T-helper 17 cell (primary cell): ENCODE results near the gene CIRBP. TPM values are rescaled to one million over a fixed set of nuclear protein-coding genes. Genes with fewer than 3 reads are reported as not detected.

ENCODE experiments used
- ATAC-seq: fragments of 150-1000 bp; cut with Tn5 transposase; 2 replicates; pipeline ENCODE4 v1.10.0; 2021; ENCODE audit warnings: mild to moderate bottlenecking, moderate library complexity
- DNase-seq, 3 donors: peaks; one replicate each; pipeline versions ENCODE4 v3.0.0 to v3.0.0-alpha.2; 2020 to 2021
- H3K9me3 ChIP-seq: one replicate; pipeline ENCODE4 v1.7.0; 2013; ENCODE audit warnings: low read length, mild to moderate bottlenecking; ENCODE audit not compliant: control insufficient read depth, poor library complexity, severe bottlenecking
- H3K27ac Mint-ChIP-seq: one replicate; pipeline ENCODE4 v1.8.0; 2022; ENCODE audit warnings: mild to moderate bottlenecking, moderate library complexity, mixed read lengths
- H3K27me3 Mint-ChIP-seq: one replicate; pipeline ENCODE4 v1.8.0; 2022; ENCODE audit warnings: mixed read lengths
- H3K36me3 Mint-ChIP-seq: one replicate; pipeline ENCODE4 v1.8.0; 2022; ENCODE audit warnings: low read depth, mixed read lengths
- H3K4me1 Mint-ChIP-seq: one replicate; pipeline ENCODE4 v1.8.0; 2022; ENCODE audit warnings: mild to moderate bottlenecking, mixed read lengths
- H3K4me3 Mint-ChIP-seq: one replicate; pipeline ENCODE4 v1.8.0; 2022; ENCODE audit warnings: mild to moderate bottlenecking, moderate library complexity, mixed read lengths
- total RNA-seq, 4 donors: library from RNA in 2 of 4; stranded (reverse) in 2 of 4; gene quantifications; one replicate each; pipeline ENCODE4 v1.2.3 and lab custom pipeline; 2022 to 2026

CIRBP gene
- total RNA-seq, 2 donors from 2014 or later = 460 to 474 TPM

- Mint-ChIP-seq H3K36me3 (no peaks in the 10 kb centered on the region), H3K4me3 (no peak overlapping the region), H3K27ac (no peak overlapping the region), H3K4me1 (peaks cover 10% of the 10 kb centered on the region), H3K27me3 (peaks cover 8% of the 10 kb centered on the region)
- DNase-seq (no peak), ATAC-seq (no peak)
- H3K9me3 ChIP-seq = no peaks in the 10 kb centered on the region
These were observed 34.2 kb upstream of the CIRBP start for GRCh38 chr19:1234955-1235380.

- no peaks in the 10 kb centered on the region for H3K9me3 ChIP-seq
- Mint-ChIP-seq H3K27me3 (peaks cover 8% of the 10 kb centered on the region), H3K36me3 (no peaks in the 10 kb centered on the region), H3K4me3 (peak overlapping the region; percentile 62), H3K4me1 (peaks cover 12% of the 10 kb centered on the region), H3K27ac (no peak overlapping the region)
- ATAC-seq (no peak), DNase-seq (no peak)
These were observed 33.2 kb upstream of the CIRBP start for GRCh38 chr19:1235625-1236538.

GRCh38 chr19:1236576-1236975 is 32.6 kb upstream of the CIRBP start:
- no peaks in the 10 kb centered on the region for H3K9me3 ChIP-seq
- Mint-ChIP-seq H3K4me1 (peaks cover 16% of the 10 kb centered on the region), H3K36me3 (no peaks in the 10 kb centered on the region), H3K27ac (no peak overlapping the region), H3K4me3 (peak overlapping the region; percentile 62), H3K27me3 (peaks cover 8% of the 10 kb centered on the region)
- no peak for ATAC-seq
- DNase-seq = no peak

GRCh38 chr19:1237027-1237659 is 32.0 kb upstream of the CIRBP start:
- Mint-ChIP-seq H3K27ac (no peak overlapping the region), H3K4me1 (peaks cover 16% of the 10 kb centered on the region), H3K4me3 (peak overlapping the region; percentile 68), H3K36me3 (no peaks in the 10 kb centered on the region), H3K27me3 (peaks cover 8% of the 10 kb centered on the region)
- no peaks in the 10 kb centered on the region for H3K9me3 ChIP-seq
- DNase-seq (no peak), ATAC-seq (no peak)

- Mint-ChIP-seq H3K4me3 (peak within 1 kb of the TSS; percentile 92), H3K27ac (peak within 1 kb of the TSS; percentile 79), H3K27me3 (peaks cover 8% of the 10 kb centered on the region), H3K4me1 (peaks cover 16% of the 10 kb centered on the region), H3K36me3 (no peaks in the 10 kb centered on the region)
- peak in 2 of 3 donors; percentile 41 to 51 for DNase-seq
- ATAC-seq = no peak
- H3K9me3 ChIP-seq = no peaks in the 10 kb centered on the region
These were observed 31.3 kb upstream of the CIRBP start, which contains the start of gene CBARP for GRCh38 chr19:1237754-1238368. CBARP (minus strand) TSS chr19:1238005; CDS start chr19:1236100, 1,905 bp downstream.

- H3K4me3 Mint-ChIP-seq = peak overlapping the region; percentile 92
- no peak for DNase-seq
- H3K4me1 Mint-ChIP-seq = peaks cover 16% of the 10 kb centered on the region
- H3K27me3 Mint-ChIP-seq = peaks cover 8% of the 10 kb centered on the region
- peak overlapping the region; percentile 79 for H3K27ac Mint-ChIP-seq
- H3K36me3 Mint-ChIP-seq = no peaks in the 10 kb centered on the region
- H3K9me3 ChIP-seq = no peaks in the 10 kb centered on the region
- no peak for ATAC-seq
These were observed 30.5 kb upstream of the CIRBP start for GRCh38 chr19:1238369-1239303.

GRCh38 chr19:1239420-1239795 is 29.7 kb upstream of the CIRBP start:
- DNase-seq = no peak
- peaks cover 16% of the 10 kb centered on the region for H3K4me1 Mint-ChIP-seq
- no peak for ATAC-seq
- H3K27me3 Mint-ChIP-seq = peaks cover 8% of the 10 kb centered on the region
- H3K4me3 Mint-ChIP-seq = peak overlapping the region; percentile 50
- peak overlapping the region; percentile 79 for H3K27ac Mint-ChIP-seq
- no peaks in the 10 kb centered on the region for H3K36me3 Mint-ChIP-seq
- no peaks in the 10 kb centered on the region for H3K9me3 ChIP-seq

- no peaks in the 10 kb centered on the region for H3K36me3 Mint-ChIP-seq
- H3K27me3 Mint-ChIP-seq = peaks cover 8% of the 10 kb centered on the region
- no peaks in the 10 kb centered on the region for H3K9me3 ChIP-seq
- peak; percentile 68 for ATAC-seq
- peak overlapping the region; percentile 79 for H3K27ac Mint-ChIP-seq
- peaks cover 19% of the 10 kb centered on the region for H3K4me1 Mint-ChIP-seq
- H3K4me3 Mint-ChIP-seq = peak overlapping the region; percentile 96
- peak; percentile 95 to 97 (median 96) for DNase-seq
These were observed 29.1 kb upstream of the CIRBP start for GRCh38 chr19:1239796-1240737.

- DNase-seq = no peak
- no peak for ATAC-seq
- H3K9me3 ChIP-seq = no peaks in the 10 kb centered on the region
- Mint-ChIP-seq H3K4me3 (peak overlapping the region; percentile 96), H3K4me1 (peaks cover 19% of the 10 kb centered on the region), H3K27ac (peak overlapping the region; percentile 81), H3K36me3 (no peaks in the 10 kb centered on the region), H3K27me3 (peaks cover 8% of the 10 kb centered on the region)
These were observed 28.2 kb upstream of the CIRBP start for GRCh38 chr19:1240925-1241324.

GRCh38 chr19:1241417-1242095 is 27.6 kb upstream of the CIRBP start, which contains the start of gene ATP5F1D:
ATP5F1D (plus strand) TSS chr19:1241751; CDS start chr19:1241851, 100 bp downstream.
- H3K4me1 Mint-ChIP-seq = peaks cover 19% of the 10 kb centered on the region
- peak within 1 kb of the TSS; percentile 81 for H3K27ac Mint-ChIP-seq
- no peaks in the 10 kb centered on the region for H3K9me3 ChIP-seq
- peaks cover 8% of the 10 kb centered on the region for H3K27me3 Mint-ChIP-seq
- no peaks in the 10 kb centered on the region for H3K36me3 Mint-ChIP-seq
- ATAC-seq = peak; percentile 69
- H3K4me3 Mint-ChIP-seq = peak within 1 kb of the TSS; percentile 96
- DNase-seq = peak; percentile 81 to 82 (median 82)
